KOPT-K1 (cell line): Measurements from ENCODE around the gene RHBDL1.

ENCODE experiments used
- H3K27ac ChIP-seq: fragments of 200-600 bp; sonication (generic); 2 replicates; pipeline ENCODE4 v1.5.1; 2016; ENCODE audit warnings: antibody characterized with exemption, mild to moderate bottlenecking, low read depth, low read length; ENCODE audit not compliant: poor library complexity, severe bottlenecking
- H3K36me3 ChIP-seq: fragments of 200-600 bp; sonication (generic); 2 replicates; pipeline ENCODE4 v1.5.1; 2017; ENCODE audit warnings: antibody characterized with exemption, mild to moderate bottlenecking, low read length, moderate library complexity; ENCODE audit not compliant: insufficient read depth
- H3K9me3 ChIP-seq: fragments of 200-600 bp; sonication (generic); 2 replicates; pipeline ENCODE4 v1.5.1; 2017; ENCODE audit warnings: antibody characterized with exemption, low read length, mild to moderate bottlenecking; ENCODE audit not compliant: insufficient read depth, poor library complexity, severe bottlenecking

The RHBDL1 gene

DNA sequence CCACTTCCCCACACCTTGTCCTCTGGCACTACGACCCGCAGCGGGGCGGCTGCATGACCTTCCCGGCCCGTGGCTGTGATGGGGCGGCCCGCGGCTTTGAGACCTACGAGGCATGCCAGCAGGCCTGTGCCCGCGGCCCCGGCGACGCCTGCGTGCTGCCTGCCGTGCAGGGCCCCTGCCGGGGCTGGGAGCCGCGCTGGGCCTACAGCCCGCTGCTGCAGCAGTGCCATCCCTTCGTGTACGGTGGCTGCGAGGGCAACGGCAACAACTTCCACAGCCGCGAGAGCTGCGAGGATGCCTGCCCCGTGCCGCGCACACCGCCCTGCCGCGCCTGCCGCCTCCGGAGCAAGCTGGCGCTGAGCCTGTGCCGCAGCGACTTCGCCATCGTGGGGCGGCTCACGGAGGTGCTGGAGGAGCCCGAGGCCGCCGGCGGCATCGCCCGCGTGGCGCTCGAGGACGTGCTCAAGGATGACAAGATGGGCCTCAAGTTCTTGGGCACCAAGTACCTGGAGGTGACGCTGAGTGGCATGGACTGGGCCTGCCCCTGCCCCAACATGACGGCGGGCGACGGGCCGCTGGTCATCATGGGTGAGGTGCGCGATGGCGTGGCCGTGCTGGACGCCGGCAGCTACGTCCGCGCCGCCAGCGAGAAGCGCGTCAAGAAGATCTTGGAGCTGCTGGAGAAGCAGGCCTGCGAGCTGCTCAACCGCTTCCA is 42.0 kb upstream of the RHBDL1 start:
- no peak overlapping the region for H3K27ac ChIP-seq
- peaks cover 16% of the 10 kb centered on the region; the same call in 1 of the 2 replicates for H3K36me3 ChIP-seq
- H3K9me3 ChIP-seq: no peaks in the 10 kb centered on the region

DNA sequence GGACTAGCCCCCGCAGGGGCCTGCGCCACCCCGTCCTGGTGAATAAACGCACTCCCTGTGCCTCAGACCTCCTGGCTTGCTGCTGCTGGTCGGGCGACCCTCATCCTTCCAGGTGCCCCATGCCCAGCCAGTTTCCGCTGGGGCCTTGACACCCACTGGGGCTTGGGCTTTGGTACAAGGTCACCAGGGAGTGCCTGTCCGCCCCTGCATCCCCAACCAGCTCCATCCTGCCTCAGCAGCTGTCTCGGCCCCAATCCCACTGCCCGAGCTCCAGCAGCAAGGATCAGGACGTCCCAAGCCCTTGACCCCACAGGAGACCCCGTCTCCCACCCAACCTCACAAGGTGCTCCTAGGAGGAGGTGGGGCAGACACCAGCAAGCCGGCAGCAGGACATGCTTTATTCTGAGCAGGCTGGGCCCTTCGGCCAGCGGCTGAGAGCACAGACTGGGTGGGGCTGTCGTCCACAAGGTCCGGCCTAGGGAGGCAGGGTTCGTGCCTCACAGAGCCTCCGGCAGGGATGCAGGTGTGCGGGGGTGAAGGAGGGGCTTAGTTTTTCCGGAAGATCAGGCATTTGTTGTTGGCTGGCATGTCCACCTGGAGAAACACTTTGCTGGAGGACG is 41.3 kb upstream of the RHBDL1 start:
- Histone ChIP-seq H3K27ac (no peak overlapping the region), H3K36me3 (peaks cover 16% of the 10 kb centered on the region; the same call in 1 of the 2 replicates), H3K9me3 (no peaks in the 10 kb centered on the region)

DNA sequence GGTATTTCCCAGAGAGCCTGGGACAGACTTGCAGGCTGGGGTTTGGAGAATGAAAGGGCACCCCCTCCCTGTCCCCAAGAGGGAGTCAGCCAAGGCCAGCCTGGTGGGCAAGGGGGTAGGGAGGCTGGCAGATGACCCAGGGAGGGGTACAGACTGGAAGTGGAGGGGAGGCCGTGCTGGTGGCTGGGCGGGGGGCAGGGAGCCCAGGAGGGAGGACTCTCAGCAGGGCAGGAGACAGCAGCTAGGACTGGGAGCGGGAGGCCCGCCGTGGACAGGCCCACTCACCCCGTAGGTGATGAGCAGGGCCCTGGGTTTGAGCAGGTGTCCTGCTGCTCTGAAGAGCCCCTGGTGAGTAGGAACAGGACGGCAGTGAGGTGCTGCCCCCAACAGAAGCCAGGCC is 40.5 kb upstream of the RHBDL1 start:
- H3K27ac ChIP-seq: peak overlapping the region; percentile 79
- H3K36me3 ChIP-seq: peaks cover 16% of the 10 kb centered on the region; the same call in 1 of the 2 replicates
- H3K9me3 ChIP-seq: no peaks in the 10 kb centered on the region

DNA sequence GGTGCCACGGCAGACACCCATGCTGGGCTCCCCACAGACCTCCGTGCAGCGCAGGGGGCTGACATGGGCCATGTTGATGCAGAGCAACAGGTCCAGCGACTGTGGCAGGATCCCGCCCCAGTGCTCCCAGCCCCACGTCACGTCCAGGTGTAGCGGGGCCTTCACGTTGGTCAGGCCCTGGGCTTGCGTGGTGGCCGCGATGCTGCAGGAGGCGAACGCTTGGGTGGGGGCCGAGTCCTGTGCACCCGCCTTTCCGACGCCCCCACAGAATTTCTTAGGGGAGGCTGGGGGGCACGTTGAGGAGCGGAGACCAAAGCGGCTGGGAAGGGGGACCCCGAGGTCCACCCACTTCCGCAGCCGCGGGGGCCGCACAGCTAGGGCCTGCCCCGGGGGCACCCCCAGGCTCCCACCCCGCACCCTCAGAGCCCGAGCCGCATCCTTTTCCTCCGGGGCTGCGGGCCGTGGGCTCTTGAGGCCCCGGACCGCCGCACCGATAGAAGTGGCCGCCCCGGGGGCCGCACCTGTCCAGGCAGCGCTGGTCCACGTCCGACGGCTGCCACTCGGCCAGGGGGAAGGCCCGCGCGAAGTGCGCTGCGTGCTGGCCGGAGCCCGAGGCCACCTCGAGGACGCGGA is 39.8 kb upstream of the RHBDL1 start:
- Histone ChIP-seq H3K27ac (peak overlapping the region; percentile 79), H3K9me3 (no peaks in the 10 kb centered on the region), H3K36me3 (peaks cover 16% of the 10 kb centered on the region; the same call in 1 of the 2 replicates)

DNA sequence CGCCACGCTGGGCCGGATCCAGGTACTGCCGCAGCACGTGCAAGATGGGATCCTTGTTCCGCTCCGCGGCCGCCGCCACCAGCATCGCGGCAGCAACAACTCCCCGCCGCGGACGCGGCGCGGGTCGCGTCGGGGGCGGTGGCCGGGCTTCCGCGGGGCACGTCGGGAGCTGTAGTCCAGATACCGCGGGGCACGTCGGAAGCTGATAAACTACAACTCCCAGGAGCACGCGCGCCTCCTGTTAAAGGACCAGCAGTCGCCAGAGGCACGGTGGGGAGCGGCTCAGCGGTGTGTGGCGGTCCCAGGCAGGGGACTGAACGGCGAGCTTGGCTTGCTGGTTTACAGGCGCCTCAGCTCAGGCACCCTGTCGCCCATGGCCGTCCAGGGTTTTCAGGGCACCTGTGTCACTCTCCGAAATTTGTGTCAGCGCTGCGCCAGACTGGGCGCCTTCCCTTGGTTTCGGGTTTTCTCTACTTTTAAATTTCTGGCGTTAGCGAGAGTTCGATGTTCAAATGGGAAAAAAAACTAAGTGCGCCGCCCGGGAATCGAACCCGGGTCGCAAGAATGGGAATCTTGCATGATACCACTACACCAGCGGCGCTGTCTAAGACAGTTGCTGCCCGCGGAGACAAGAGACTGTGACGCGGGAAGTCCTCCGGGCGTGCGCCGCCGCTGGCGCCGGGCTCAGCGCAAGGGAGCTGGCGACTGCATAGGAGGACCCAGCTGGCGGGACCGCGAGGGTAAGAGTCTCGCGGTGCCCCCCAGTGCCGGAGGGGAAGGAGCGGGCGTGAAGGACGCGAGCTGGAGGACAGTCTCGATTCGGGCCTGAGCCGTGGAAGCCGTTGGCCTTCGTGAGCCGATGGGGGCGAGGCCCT is 39.0 kb upstream of the RHBDL1 start, which contains the start of gene METTL26:
Gene METTL26, minus strand, starts transcription at position 100 of the 875 bp plus-strand sequence. Its CDS starts 15 bp downstream, at position 85.
- no peaks in the 10 kb centered on the region for H3K9me3 ChIP-seq
- H3K27ac ChIP-seq: peak within 1 kb of the TSS; percentile 79
- peaks cover 16% of the 10 kb centered on the region; the same call in 1 of the 2 replicates for H3K36me3 ChIP-seq

DNA sequence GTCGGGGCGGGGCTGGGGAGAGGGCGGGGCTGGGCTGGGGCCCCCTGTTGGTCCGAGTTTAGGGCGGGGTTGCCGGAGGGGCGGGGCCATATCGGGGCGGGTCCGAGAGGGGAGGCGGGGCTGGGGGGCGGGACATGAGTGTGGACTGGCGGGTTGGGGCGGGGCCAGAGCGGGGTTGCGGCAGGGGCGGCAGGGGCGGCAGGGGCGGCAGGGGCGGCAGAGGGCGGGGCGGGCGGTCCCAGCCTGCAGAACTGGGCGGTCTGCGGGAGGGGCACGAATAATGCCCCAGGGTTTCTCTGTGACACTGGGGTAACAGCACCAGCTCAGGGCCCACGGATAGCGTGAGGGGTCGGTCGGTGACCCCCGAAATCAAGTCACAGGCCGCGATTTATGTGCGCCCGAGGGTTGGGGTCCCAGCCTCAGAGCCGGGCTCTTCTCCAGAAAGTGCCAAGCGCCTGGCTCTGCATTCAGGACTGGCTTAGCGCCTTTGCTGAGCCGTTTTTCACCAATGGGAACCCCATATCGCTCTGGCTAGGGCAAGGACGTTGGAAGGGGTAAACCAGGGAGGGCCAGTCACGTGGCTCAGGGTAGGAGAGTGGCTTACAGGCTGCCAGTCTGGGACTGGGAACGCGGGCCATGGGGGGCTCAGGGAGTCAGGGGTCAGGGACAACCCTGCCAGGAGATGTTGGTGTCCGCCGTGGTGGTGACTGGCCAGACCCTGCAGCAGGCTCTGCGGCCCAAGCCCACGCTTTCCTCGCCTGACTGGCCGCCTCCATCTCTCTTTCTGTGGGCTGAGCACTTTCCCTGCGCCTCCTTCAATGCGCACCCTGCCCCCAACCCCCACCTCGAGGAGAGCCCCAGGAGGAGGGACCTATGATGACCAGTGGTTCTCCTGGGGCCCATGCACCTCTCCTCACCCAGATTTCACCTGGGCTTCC is 38.1 kb upstream of the RHBDL1 start:
- H3K9me3 ChIP-seq: no peaks in the 10 kb centered on the region
- H3K27ac ChIP-seq: peak overlapping the region; percentile 79

DNA sequence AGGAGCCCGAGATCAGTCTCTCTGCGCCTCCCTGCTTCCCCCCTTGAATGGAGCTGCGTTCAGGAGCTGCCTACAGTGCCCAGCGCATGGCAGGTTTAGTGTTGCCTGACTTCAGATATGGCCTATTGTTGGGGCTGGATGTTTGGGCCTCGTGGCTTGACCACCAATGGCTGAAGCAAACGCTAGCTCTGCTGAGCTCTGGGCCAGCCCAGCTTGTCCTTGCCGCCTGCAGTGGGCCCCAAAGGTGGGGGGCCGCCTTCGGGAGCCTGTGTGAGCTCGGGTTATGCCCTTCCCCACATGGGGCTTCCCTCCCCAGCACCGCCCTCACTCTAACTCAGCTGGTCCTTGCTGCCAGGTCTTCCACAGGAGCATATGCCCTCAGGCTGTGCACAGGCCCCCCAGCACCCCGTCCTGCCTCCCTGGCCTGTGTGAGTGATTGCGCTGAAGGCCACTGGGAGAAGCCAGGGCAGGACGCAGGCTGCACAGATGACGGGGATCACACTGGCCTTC is 37.4 kb upstream of the RHBDL1 start:
- no peak overlapping the region for H3K27ac ChIP-seq
- H3K36me3 ChIP-seq: peaks cover 16% of the 10 kb centered on the region; the same call in 1 of the 2 replicates
- H3K9me3 ChIP-seq: no peaks in the 10 kb centered on the region

More for the DNA sequence above, 38.1 kb upstream of the RHBDL1 start:
- peaks cover 16% of the 10 kb centered on the region; the same call in 1 of the 2 replicates for H3K36me3 ChIP-seq

DNA sequence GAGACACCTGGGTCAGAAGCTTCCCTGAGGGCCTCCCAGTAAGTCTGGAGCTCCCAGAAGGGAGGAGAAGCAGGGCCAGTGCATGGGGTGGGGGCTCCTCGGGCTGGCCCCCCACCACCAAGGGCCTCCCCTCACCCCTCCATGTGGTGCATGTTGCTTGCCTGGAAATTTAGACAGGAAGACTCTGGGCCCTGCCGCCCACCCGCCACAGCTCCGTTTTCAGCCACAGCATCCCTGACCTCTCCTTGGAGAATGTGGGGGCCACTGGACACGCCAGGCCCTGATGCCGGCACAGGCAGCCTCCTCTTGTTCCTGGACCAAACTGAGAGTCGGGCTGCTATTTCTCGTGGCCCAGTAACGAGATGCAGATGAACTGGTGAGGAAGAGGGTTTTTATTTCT is 36.6 kb upstream of the RHBDL1 start:
- Histone ChIP-seq H3K27ac (no peak overlapping the region), H3K9me3 (no peaks in the 10 kb centered on the region), H3K36me3 (peaks cover 11% of the 10 kb centered on the region; the same call in 1 of the 2 replicates)

DNA sequence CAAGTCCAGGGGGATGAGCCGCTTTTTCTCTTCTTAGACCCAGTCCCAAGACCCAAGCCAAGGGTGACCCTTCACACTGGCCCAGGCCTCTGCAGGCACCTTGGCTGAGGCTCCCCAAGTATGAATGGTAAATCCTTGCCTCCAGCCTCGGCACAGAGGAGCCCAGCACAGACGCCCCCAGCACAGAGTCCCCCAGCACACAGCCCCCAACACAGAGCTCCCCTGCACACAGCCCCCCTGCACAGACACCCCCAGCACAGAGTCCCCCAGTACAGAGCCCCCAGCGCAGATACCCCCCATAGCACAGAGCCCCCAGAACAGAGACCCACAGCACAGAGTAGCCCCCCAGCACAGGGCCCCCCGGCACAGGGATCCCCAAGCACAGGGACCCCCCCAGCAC is 34.9 kb upstream of the RHBDL1 start:
- Histone ChIP-seq H3K27ac (no peak overlapping the region), H3K9me3 (no peaks in the 10 kb centered on the region), H3K36me3 (no peaks in the 10 kb centered on the region)

DNA sequence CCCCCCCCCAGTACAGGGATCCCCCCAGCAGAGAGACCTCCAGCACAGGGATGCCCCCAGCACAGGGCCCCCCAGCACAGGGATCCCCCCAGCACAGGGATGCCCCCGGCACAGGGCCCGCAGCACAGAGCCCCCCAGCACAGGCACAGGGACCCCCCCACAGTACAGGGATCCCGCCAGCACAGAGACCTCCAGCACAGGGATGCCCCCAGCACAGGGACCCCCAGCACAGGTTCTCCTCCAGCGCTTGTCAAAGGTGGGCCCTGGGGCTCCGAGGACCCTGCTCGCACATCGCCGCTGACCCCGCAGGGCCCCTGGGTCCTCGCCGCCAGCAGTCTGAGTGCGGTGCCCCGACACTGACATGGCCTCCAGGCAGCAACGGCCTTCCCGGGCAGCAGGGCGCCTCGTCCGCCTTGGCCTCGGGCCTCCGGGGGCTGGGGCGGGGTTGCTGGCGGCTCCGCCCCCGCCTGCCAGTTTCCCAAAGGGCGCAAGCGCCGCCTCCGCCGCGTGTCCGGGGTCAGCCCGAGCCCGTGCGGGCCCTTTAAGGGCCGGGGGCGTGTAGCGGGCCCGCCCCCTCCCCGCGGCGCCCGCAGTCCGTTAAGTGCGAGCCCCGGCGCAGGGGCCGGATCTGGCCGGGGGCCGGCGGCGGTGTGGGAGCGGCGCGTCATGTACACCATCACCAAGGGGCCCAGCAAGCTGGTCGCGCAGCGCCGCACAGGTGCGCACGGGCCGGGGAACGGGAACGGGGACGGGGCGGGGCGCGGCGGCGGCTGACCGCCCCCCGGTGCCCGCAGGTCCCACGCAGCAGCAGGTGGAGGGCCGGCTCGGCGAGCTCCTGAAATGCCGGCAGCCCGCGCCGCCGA is 33.9 kb upstream of the RHBDL1 start, which contains the start of gene MCRIP2:
Gene MCRIP2, plus strand, starts transcription at position 503 of the 863 bp plus-strand sequence. Its CDS starts 164 bp downstream, at position 667.
- H3K27ac ChIP-seq: no peak within 1 kb of the TSS

DNA sequence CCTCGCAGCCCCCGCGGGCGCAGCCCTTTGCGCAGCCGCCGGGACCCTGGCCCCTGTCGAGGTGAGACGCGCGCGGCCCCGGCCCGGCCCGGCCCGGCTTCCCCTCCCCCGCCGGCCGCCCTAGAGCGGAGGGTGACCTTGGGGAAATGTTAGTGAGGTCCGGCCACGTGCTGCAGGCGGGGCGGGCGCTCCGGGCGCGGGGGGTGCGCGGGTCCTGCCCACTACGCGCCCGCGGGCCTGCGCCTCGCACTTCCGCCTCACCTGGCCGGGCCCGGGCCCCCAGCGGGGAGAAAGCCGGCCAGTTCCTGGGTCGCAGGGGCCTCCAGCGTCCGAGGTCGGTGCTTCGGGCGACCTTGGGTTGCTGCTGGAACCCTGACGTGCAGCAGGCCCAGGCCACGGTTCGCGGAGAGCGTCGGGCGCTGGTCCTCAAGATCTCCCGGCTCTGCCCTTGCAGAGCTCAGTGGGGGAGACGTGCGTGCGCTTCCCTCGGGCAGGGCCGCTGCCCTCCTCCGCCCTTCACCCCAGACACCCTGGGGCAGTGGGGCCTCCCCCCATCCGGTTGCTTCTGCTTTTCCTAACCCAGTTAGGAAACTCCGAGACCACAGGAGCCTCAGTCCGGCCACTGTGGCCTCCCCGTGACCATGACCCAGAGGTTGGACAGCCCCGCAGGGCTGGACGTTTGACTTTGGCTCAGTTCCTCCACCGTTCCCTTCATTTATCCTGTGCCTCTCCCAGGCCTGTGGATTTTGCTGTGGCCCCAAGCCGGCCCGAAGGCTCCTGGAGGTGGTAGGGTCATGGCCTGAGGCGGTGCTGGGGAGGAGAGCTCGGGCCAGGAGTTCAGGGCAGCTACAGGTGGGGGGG is 33.1 kb upstream of the RHBDL1 start:
- Histone ChIP-seq H3K27ac (no peak overlapping the region), H3K36me3 (no peaks in the 10 kb centered on the region), H3K9me3 (no peaks in the 10 kb centered on the region)

More for the DNA sequence above, 33.9 kb upstream of the RHBDL1 start, which contains the start of gene MCRIP2:
- Histone ChIP-seq H3K9me3 (no peaks in the 10 kb centered on the region), H3K36me3 (no peaks in the 10 kb centered on the region)

DNA sequence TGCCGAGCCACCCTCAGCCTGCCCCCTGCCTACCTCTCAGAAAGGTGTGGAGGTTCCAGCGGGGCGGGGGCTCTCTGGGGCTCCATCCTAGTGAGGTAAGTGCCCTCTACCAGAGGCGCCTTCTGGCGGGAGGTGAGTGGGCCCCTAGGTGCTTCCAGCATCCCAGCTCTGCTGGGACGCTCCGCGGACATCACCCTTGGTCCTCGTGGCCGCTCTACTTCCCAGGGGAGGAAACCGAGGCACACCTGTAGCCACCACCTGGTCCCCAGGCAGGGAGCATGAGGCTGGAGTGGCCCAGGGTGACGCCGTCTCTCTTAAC is 32.5 kb upstream of the RHBDL1 start:
- H3K27ac ChIP-seq: no peak overlapping the region
- no peaks in the 10 kb centered on the region for H3K9me3 ChIP-seq
- H3K36me3 ChIP-seq: no peaks in the 10 kb centered on the region
